Naive thymus-derived CD8-positive, alpha-beta T cell (primary cell): Measurements from ENCODE around the gene GNB1L. TPM values are rescaled to one million over a fixed set of nuclear protein-coding genes. Genes with fewer than 3 reads are reported as not detected.

Experiments
- ATAC-seq, 2 donors: fragments of 150-1000 bp; cut with Tn5 transposase in 1 of 2; sonication (Bioruptor Pico), chemical (Tn5 transposase) in 1 of 2; 1 replicate in 1 of 2; 2 replicates in 1 of 2; pipeline ENCODE4 v1.10.0; 2021; ENCODE audit warnings: mild to moderate bottlenecking in 2 of 2, moderate library complexity in 2 of 2
- POLR2A ChIA-PET: fragments of 350-600 bp; sonication (Branson Sonifier 250); formaldehyde crosslinking; loops from one replicate; lab custom pipeline; 2021; ENCODE audit warnings: antibody characterized with exemption; lab: Charles Lee
- DNase-seq, 10 donors: peaks; one replicate each; pipeline versions ENCODE4 v3.0.0 to v3.0.0-alpha.2; 2020 to 2022
- H3K27ac Mint-ChIP-seq, 10 donors: one replicate each; pipeline ENCODE4 v1.8.0; 2020 to 2022; ENCODE audit warnings: mild to moderate bottlenecking in 10 of 10, mixed read lengths in 10 of 10, moderate library complexity in 4 of 10, inconsistent platforms in 1 of 10
- H3K27me3 Mint-ChIP-seq, 5 donors: one replicate each; pipeline ENCODE4 v1.8.0; 2021 to 2022; ENCODE audit warnings: mixed read lengths in 5 of 5
- H3K36me3 Mint-ChIP-seq, 3 donors: one replicate each; pipeline ENCODE4 v1.8.0; 2020 to 2022; ENCODE audit warnings: mixed read lengths in 3 of 3, mild to moderate bottlenecking in 2 of 3, inconsistent platforms in 1 of 3
- H3K4me1 Mint-ChIP-seq, 4 donors: one replicate each; pipeline ENCODE4 v1.8.0; 2021 to 2022; ENCODE audit warnings: mixed read lengths in 4 of 4
- H3K4me3 Mint-ChIP-seq, 10 donors: one replicate each; pipeline ENCODE4 v1.8.0; 2020 to 2022; ENCODE audit warnings: mild to moderate bottlenecking in 10 of 10, mixed read lengths in 10 of 10, moderate library complexity in 6 of 10, inconsistent platforms in 1 of 10
- H3K9me3 Mint-ChIP-seq, 9 donors: one replicate each; pipeline ENCODE4 v1.8.0; 2020 to 2022; ENCODE audit warnings: mixed read lengths in 9 of 9, mild to moderate bottlenecking in 3 of 9, inconsistent platforms in 1 of 9, moderate library complexity in 1 of 9
- polyA plus RNA-seq, 3 donors: library from polyadenylated mRNA; unstranded; fragments of 300-500 nt; fragmentation: Illumina TruSeq; gene quantifications; one replicate each; pipeline ENCODE4 v1.2.3, GENCODE V29; 2021
- total RNA-seq, 8 experiments: library from RNA in 2 of 8; stranded (reverse) in 2 of 8; gene quantifications; one replicate each; pipeline ENCODE4 v1.2.3 and lab custom pipeline; 2021 to 2026

GNB1L gene, protein sequence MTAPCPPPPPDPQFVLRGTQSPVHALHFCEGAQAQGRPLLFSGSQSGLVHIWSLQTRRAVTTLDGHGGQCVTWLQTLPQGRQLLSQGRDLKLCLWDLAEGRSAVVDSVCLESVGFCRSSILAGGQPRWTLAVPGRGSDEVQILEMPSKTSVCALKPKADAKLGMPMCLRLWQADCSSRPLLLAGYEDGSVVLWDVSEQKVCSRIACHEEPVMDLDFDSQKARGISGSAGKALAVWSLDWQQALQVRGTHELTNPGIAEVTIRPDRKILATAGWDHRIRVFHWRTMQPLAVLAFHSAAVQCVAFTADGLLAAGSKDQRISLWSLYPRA
- total RNA-seq, result 10 to 100 TPM; 11.0 to 12.5 TPM
- 10 to 100 TPM; 12.2 to 18.7 (median 17.3) TPM for polyA plus RNA-seq
- total RNA-seq (lab: John Stamatoyannopoulos, UW), result 2.0 to 20.2 (median 15.7) reads per million in 6 experiments

DNA sequence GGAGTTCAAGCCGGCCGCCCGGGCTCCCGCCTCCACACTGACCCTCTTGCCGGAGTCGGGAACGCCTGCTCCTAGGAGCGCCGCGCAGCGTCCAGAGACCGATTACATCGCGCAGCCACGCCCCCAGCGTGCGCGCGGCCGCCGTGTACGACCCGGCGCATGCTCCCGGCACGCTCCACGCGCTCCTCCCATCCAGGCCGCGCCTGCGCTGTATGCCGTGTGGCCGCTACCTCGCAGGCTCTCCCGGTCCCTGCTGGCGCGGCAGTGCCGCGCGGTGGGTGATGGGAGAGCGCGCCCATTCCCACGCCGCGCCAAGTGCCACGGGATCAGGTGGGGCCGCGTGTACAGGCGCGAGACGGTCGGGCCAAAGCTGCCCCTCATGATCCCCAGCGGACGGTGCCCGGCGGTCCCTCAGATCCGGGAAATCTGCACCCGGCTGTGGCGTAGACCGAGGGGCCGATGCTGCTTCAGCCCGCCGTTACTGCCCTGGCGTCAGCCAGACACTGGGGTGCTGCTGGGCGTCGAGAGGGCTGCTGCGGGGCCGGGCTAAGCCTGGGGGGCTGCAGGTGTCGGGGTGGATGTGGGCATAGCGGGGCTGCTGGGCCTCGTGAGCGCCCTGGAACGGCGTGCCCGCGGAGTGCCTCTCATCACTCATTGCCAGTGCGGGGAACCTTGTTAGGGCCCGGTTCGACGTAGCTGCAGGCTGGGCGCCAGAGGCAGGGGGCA is at the start of gene GNB1L, which contains the start of gene RTL10:
GNB1L (minus strand) TSS at position 97 of the 726 bp plus-strand sequence. CDS start 33,519 bp downstream, outside the sequence.
RTL10 (minus strand) TSS at position 97 of the 726 bp plus-strand sequence. CDS start 2,613 bp downstream, outside the sequence.
- Mint-ChIP-seq H3K27ac (peak within 1 kb of the TSS; percentile 92 to 99 (median 95)), H3K36me3 (peaks cover 0 to 19% (median 0%) of the 10 kb centered on the region in 3 donors), H3K27me3 (no peaks in the 10 kb centered on the region), H3K4me1 (peaks cover 24 to 66% (median 59%) of the 10 kb centered on the region in 4 donors), H3K9me3 (no peaks in the 10 kb centered on the region), H3K4me3 (peak within 1 kb of the TSS; percentile 92 to 99 (median 96))
- peak; percentile 89 to 97 (median 94) for DNase-seq
- peak; percentile 87 to 91 for ATAC-seq
- POLR2A ChIA-PET, result interaction anchor here (1.0 to 7.5 kb wide), 18 partner anchors 9 to 262 kb away, joined by 3 to 120 read pairs (median 4); partner anchors contain the start of gene TRMT2A

DNA sequence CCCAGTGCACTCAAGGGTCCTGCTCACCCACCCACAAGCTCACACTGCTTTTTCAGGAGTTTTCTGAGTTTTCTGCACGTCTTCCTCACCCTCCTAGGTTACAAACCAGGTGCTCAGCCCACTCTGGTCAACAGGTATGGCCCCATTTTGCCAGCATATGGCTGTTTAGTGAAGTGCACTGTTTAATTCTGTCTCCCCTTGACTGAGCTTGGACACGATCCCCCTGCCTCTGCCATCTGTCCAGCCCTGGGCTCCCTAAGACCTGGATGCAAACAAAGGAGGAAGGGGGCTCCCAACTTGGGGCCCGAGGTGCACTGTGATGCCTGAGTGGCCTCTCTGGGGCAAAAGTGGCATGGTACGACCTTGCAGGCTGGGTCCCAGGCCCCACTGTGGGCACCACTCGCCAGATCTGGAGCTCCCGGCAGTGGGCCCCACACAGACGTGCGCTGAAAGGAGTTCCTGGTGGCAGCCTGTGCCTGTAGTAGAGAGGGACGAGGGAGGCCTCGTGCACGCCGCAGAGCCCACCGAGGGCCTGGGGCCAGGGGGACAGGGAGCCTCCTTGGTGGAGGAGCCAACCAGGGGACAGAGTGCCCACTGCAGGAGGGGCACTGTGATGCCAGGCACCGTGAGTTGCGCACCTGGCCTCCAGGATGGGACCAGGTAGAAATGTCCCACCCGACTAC is 49.6 kb upstream of the GNB1L start:
- H3K4me3 Mint-ChIP-seq, result no peak overlapping the region
- POLR2A ChIA-PET, result interaction anchor here (1.3 kb wide), 1 partner anchor 12 kb away, joined by 3 read pairs; no protein-coding TSS in a partner anchor
- ATAC-seq, result no peak
- H3K4me1 Mint-ChIP-seq, result peaks cover 0 to 8% (median 4%) of the 10 kb centered on the region in 4 donors
- DNase-seq, result no peak
- no peak overlapping the region for H3K27ac Mint-ChIP-seq
- H3K36me3 Mint-ChIP-seq, result peaks cover 0 to 4% (median 1%) of the 10 kb centered on the region in 3 donors
- no peaks in the 10 kb centered on the region for H3K9me3 Mint-ChIP-seq
- H3K27me3 Mint-ChIP-seq, result no peaks in the 10 kb centered on the region

DNA sequence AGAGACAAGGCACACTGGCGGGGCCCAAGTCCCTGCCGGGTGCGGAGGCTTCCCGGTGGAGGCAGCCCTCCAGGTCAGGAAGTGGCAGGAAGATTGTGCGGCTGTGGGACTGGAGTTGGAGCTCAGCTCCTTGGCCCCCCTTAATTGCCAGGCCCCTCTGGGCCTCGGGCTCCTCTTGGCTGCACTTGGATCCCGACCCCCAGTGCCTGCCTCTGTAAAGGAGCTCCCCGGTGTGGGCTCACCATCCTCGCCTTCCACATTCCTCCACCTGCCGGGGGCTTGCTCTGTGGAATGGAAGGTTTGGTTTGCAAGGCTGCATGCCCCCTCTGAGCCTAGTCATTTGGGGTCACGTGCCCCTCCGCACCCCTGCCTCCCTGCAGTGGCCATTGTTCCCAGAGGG is 48.8 kb upstream of the GNB1L start:
- no peak for ATAC-seq
- H3K4me1 Mint-ChIP-seq, result peaks cover 0 to 5% (median 3%) of the 10 kb centered on the region in 4 donors
- no peak for DNase-seq
- H3K36me3 Mint-ChIP-seq, result peaks cover 0 to 6% (median 1%) of the 10 kb centered on the region in 3 donors
- no peaks in the 10 kb centered on the region for H3K9me3 Mint-ChIP-seq
- H3K4me3 Mint-ChIP-seq, result no peak overlapping the region
- H3K27me3 Mint-ChIP-seq, result no peaks in the 10 kb centered on the region
- POLR2A ChIA-PET, result interaction anchor here (1.0 kb wide), 1 partner anchor 38 kb away, joined by 3 read pairs; the partner anchor contains the start of genes COMT and TXNRD2
- H3K27ac Mint-ChIP-seq, result no peak overlapping the region

DNA sequence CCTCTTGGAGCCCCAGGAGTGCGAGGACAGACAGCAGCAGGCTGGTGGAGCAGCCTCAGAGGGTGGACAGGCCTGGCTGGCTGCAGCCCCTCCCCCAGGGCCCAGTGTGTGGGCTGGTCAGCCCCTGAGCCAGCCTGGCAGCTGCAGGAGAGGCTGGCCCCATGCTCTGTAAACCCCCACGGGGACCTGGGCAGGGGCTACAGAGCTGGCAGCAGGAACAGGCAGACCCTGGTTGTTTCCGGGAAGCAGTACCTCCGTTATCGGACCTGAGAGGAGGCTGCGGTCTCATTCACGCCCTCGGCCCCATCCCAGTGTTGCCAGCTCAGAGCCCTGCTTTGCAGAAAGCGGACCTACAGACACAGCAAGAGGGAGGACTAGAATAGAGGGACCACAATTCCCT is 48.4 kb upstream of the GNB1L start:
- no peaks in the 10 kb centered on the region for H3K9me3 Mint-ChIP-seq
- no peaks in the 10 kb centered on the region for H3K27me3 Mint-ChIP-seq
- no peak for ATAC-seq
- H3K4me1 Mint-ChIP-seq, result peaks cover 0 to 5% (median 4%) of the 10 kb centered on the region in 4 donors
- H3K27ac Mint-ChIP-seq, result no peak overlapping the region
- no peak overlapping the region for H3K4me3 Mint-ChIP-seq
- peaks cover 0 to 6% (median 0%) of the 10 kb centered on the region in 3 donors for H3K36me3 Mint-ChIP-seq
- POLR2A ChIA-PET, result interaction anchor here (1.0 kb wide), 1 partner anchor 39 kb away, joined by 3 read pairs; the partner anchor contains the start of genes COMT and TXNRD2
- no peak for DNase-seq

DNA sequence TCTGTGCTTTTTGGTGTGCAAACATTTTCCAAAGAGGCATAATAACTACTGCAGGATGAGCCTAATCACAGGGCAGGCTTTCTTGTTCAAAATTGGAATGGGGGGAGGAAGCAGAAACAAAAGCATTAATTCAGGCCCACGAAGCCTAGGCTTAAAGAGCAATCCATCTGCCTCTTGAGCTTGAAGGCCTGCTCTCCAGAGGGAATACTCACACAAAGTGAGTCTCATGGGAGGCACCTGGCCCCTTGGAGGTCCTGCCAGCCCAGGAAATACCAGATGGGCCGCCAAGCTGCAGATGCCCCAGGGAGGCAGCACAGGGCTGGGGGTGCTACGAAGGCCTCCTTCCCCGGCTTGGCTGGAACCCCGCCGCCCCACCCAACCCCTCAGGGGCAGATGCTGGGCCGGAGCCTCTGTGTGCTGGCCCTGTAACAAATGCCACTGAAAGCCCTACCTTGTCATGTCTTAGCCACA is 47.6 kb upstream of the GNB1L start:
- Mint-ChIP-seq H3K36me3 (peaks cover 0 to 6% (median 0%) of the 10 kb centered on the region in 3 donors), H3K4me3 (no peak overlapping the region), H3K27me3 (no peaks in the 10 kb centered on the region), H3K27ac (peak overlapping the region in 1 of 10 donors; percentile 32), H3K9me3 (no peaks in the 10 kb centered on the region), H3K4me1 (peaks cover 2 to 9% (median 5%) of the 10 kb centered on the region in 4 donors)
- no peak for ATAC-seq
- POLR2A ChIA-PET, result interaction anchor here (2.7 kb wide), 1 partner anchor 11 kb away, joined by 14 read pairs; no protein-coding TSS in a partner anchor
- no peak for DNase-seq

DNA sequence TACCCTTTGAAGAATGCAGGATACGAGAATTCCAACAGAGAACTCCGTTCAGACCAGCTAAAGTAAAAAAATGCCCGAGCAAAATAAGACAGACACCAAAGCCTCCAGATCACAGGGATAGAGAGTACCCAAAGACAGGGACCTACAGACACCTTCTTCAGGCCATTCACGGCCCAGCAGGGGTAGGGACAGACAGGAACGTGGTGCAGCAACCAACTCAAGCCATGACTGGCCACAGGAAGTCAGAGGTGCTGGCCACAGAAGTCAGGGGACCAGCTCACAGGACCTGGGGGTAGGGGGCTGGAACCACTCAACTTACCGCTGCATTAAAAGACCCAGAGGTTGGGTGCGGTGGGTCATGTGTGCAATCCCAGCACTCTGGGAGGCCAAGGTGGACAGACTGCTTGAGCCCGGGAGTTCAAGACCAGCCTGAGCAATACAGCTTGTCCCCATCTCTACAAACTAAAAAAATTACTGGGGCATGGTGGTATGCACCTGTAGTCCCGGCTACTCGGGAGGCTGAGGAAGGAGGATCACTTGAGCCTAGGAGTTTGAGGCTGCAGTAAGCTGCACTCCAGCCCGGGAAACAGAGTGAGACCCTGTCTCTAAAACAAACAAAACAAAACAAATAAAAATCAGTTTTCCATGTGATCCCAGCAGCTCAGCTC is 47.0 kb upstream of the GNB1L start:
- Mint-ChIP-seq H3K27me3 (no peaks in the 10 kb centered on the region), H3K4me1 (peaks cover 4 to 15% (median 10%) of the 10 kb centered on the region in 4 donors), H3K9me3 (no peaks in the 10 kb centered on the region), H3K27ac (peak overlapping the region in 1 of 10 donors; percentile 46), H3K36me3 (peaks cover 0 to 6% (median 0%) of the 10 kb centered on the region in 3 donors), H3K4me3 (no peak overlapping the region)
- ATAC-seq (no peak), DNase-seq (no peak)
- POLR2A ChIA-PET, result interaction anchor here (0.6 to 2.7 kb wide), 2 partner anchors 10 to 15 kb away, joined by 3 to 14 read pairs; no protein-coding TSS in a partner anchor

DNA sequence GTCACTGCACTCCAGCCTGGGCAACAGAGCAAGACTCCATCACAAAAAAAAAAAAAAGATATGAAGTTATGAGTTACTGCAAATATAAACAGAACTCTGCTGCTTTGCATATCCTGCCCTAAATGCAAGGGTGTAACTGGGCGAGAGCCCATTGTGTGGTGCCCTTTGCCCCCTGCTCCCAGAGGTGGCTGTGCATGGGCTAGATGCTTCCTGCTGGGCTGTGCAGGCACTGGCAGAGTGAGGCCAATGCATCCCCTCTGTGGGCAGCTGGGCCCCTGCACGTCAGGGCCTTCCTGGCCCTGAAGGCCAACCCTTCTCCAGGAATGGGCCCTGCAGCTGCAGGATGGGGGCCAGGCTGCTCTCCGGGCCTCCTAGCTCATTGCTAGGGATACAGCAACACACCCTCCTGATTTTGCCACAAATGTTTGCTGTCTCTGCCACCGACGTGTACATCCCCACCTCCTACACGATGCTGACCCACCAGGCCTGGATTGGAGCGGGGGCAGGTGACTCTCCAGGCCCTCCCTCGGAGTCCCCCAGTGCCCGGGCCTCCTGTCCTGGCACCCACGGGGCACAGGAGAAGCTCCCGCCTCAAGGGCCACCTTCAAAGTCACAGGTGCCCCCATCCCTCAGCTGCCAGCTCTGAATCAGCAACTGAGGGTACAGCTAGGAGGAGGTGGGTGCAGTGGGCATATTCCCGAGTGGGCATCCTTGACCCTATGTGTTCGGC is 46.2 kb upstream of the GNB1L start:
- Mint-ChIP-seq H3K27me3 (no peaks in the 10 kb centered on the region), H3K36me3 (peaks cover 0 to 4% (median 0%) of the 10 kb centered on the region in 3 donors), H3K9me3 (no peaks in the 10 kb centered on the region), H3K27ac (peak overlapping the region in 1 of 10 donors; percentile 46), H3K4me3 (no peak overlapping the region), H3K4me1 (peaks cover 4 to 21% (median 17%) of the 10 kb centered on the region in 4 donors)
- POLR2A ChIA-PET, result interaction anchor here (0.6 to 2.7 kb wide), 6 partner anchors 9 to 144 kb away, joined by 3 to 14 read pairs (median 3); no protein-coding TSS in a partner anchor
- no peak for DNase-seq
- no peak for ATAC-seq

DNA sequence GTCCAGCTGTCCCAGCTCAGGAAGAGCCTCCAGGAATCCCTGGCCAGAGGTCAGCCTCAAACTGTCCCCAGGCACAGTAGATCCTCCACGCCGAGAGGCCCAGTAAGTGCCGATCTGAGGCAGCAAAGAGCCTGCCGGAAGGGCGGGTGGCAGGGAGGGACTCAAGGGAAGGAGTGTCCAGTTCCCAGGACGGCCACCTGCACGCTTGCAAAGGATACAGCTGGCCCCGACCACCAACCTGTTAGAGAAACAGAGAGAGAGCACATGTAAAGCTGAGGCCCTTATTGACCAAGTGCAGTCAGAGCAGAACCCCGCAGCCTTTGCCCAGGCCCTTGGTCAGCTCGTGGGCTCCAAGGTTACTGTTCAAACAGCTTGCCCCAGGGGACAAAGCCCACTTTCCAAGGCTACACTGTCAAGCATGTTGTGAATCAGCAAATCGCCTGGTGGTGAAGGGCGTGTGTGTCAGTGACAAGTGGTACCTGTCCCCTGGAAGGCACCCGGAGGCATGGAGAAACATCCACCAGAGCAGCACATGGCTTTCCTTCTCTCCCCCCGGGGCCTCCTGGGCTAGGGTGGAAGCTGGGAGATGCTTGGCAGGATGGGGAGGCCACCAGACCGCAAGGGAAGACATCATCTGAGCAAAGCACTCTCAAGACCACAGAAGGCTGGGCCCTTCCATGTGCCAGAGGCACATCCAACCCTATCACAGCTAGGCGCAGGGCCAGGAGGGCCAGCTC is 44.3 kb upstream of the GNB1L start:
- Mint-ChIP-seq H3K4me1 (peaks cover 13 to 40% (median 34%) of the 10 kb centered on the region in 4 donors), H3K27me3 (no peaks in the 10 kb centered on the region), H3K4me3 (peak overlapping the region in 1 of 10 donors; percentile 15), H3K9me3 (no peaks in the 10 kb centered on the region), H3K27ac (peak overlapping the region in 1 of 10 donors; percentile 57), H3K36me3 (peaks cover 0 to 2% (median 0%) of the 10 kb centered on the region in 3 donors)
- ATAC-seq (no peak), DNase-seq (no peak)
- POLR2A ChIA-PET, result interaction anchor here (1.3 kb wide), 1 partner anchor 42 kb away, joined by 3 read pairs; the partner anchor contains the start of genes COMT and TXNRD2

DNA sequence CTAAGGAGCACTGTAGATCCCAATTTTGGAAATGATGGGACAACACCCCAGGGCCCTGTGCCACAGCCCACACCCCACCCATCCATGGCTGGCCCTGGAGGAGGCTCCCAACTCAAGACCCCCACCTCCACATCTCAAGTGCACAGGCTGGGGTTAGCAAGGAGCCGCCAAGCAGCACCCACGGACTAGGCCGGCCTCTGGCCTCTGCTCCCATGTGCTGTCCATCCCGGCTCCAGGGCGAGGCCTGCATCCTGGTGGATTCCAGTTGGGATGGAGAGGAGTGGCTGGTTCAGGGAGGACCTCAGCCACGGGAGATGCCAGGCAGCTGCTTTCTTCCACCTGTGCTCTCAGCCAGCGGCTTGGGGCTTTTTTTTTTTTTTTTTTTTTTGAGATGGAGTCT is 43.5 kb upstream of the GNB1L start:
- Mint-ChIP-seq H3K27me3 (no peaks in the 10 kb centered on the region), H3K4me1 (peaks cover 16 to 48% (median 41%) of the 10 kb centered on the region in 4 donors), H3K36me3 (peaks cover 0 to 2% (median 2%) of the 10 kb centered on the region in 3 donors), H3K27ac (no peak overlapping the region), H3K9me3 (no peaks in the 10 kb centered on the region), H3K4me3 (no peak overlapping the region)
- POLR2A ChIA-PET, result interaction anchor here (1.3 kb wide), 1 partner anchor 43 kb away, joined by 3 read pairs; the partner anchor contains the start of genes COMT and TXNRD2
- DNase-seq (no peak), ATAC-seq (no peak)

DNA sequence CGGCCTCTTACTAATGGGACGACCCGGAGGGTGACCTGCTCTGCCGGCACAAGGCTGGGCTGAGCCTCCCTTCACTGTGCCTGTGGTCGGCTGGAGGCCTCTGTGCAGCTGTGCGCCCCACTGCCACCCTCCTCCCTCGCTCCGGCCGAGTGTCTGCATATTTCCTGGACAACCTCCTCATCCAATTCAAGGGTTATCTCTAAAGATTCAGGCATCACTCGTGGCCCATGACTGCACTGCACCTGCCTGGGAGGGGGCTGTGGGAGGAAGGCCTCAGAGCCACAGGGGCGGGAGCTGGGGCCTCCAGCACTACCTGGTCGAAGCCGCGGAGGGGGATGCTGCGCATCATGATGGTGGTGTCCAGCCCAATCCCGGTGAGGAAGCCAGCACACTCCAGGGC is 43.1 kb upstream of the GNB1L start:
- DNase-seq (no peak), ATAC-seq (no peak)
- no peak overlapping the region for H3K4me3 Mint-ChIP-seq
- H3K9me3 Mint-ChIP-seq, result no peaks in the 10 kb centered on the region
- H3K27me3 Mint-ChIP-seq, result no peaks in the 10 kb centered on the region
- H3K36me3 Mint-ChIP-seq, result peaks cover 0 to 2% (median 2%) of the 10 kb centered on the region in 3 donors
- peak overlapping the region in 2 of 10 donors; percentile 21 to 98 for H3K27ac Mint-ChIP-seq
- POLR2A ChIA-PET, result interaction anchor here (0.9 to 2.2 kb wide), 6 partner anchors 11 to 167 kb away, joined by 3 to 24 read pairs (median 8); partner anchors contain the start of genes COMT, GNB1L, RTL10 and TXNRD2
- peaks cover 16 to 53% (median 45%) of the 10 kb centered on the region in 4 donors for H3K4me1 Mint-ChIP-seq
